IMR-90 (cell line): ENCODE measurements around the gene ZBTB48. TPM values are rescaled to one million over a fixed set of nuclear protein-coding genes. Genes with fewer than 3 reads are reported as not detected.

Experiments used
- ATAC-seq: fragments of 200-7000 bp; cut with Tn5 transposase; 2 replicates; pipeline ENCODE4 v1.9.1; 2020; ENCODE audit warnings: low read depth, mild to moderate bottlenecking, moderate library complexity
- BruUV-seq: library from RNA; stranded (reverse); fragments of 400-500 nt; replicated peaks from 2 replicates; lab custom pipeline; 2021; lab: Mats Ljungman, UMichigan
- CTCF ChIA-PET: fragments of 300-600 bp; formaldehyde crosslinking; extraction: SDS; loops from one replicate; lab custom pipeline; 2021; ENCODE audit warnings: antibody characterized with exemption; lab: Yijun Ruan, JAX
- POLR2A ChIA-PET: fragments of 300-600 bp; sonication (Branson Sonifier 250); formaldehyde crosslinking; loops from one replicate; lab custom pipeline; 2022; ENCODE audit warnings: antibody characterized with exemption; ENCODE audit not compliant: unreplicated experiment; lab: Charles Lee
- DNase-seq: peaks from one replicate; pipeline ENCODE4 v3.0.0; 2013
- H2AFZ ChIP-seq: replicated peaks from 2 replicates; pipeline ENCODE3; 2013; ENCODE audit warnings: low read length, mild to moderate bottlenecking; ENCODE audit not compliant: poor library complexity
- H2AK5ac ChIP-seq: 2 replicates; pipeline ENCODE4 v1.6.1; 2013; ENCODE audit warnings: low read depth, low read length, inconsistent platforms
- H2AK9ac ChIP-seq: replicated peaks from 2 replicates; pipeline ENCODE3; 2013; ENCODE audit warnings: mild to moderate bottlenecking, low read depth, low read length, moderate library complexity; ENCODE audit not compliant: poor library complexity
- H2BK120ac ChIP-seq: 2 replicates; pipeline ENCODE4 v1.6.1; 2013; ENCODE audit warnings: low read depth, low read length, inconsistent platforms
- H2BK15ac ChIP-seq: 3 replicates; pipeline ENCODE4 v1.6.1; 2013; ENCODE audit warnings: low read depth, low read length, inconsistent platforms
- H2BK20ac ChIP-seq: 2 replicates; pipeline ENCODE4 v1.6.1; 2013; ENCODE audit warnings: low read depth, mild to moderate bottlenecking, inconsistent platforms, low read length, moderate library complexity
- H2BK5ac ChIP-seq: 2 replicates; pipeline ENCODE4 v1.6.1; 2013; ENCODE audit warnings: mild to moderate bottlenecking, low read depth, low read length, inconsistent platforms; ENCODE audit not compliant: poor library complexity, severe bottlenecking
- H3K14ac ChIP-seq: replicated peaks from 2 replicates; pipeline ENCODE4 v1.6.1; 2013; ENCODE audit warnings: low read depth, low read length, inconsistent platforms
- H3K18ac ChIP-seq: 2 replicates; pipeline ENCODE4 v1.6.1; 2013; ENCODE audit warnings: low read depth, low read length, control low read depth
- H3K23ac ChIP-seq: 2 replicates; pipeline ENCODE4 v1.6.1; 2013; ENCODE audit warnings: low read depth, low read length, inconsistent platforms
- H3K27ac ChIP-seq: 2 replicates; pipeline ENCODE4 v1.5.1; 2013; ENCODE audit warnings: mild to moderate bottlenecking, control low read depth, low read length; ENCODE audit not compliant: insufficient read depth
- H3K27me3 ChIP-seq: 2 replicates; pipeline ENCODE4 v1.6.1; 2013; ENCODE audit warnings: low read length; ENCODE audit not compliant: control insufficient read depth, insufficient read depth
- H3K36me3 ChIP-seq: 2 replicates; pipeline ENCODE4 v1.6.1; 2013; ENCODE audit warnings: low read length, mixed read lengths; ENCODE audit not compliant: control insufficient read depth, insufficient read depth
- H3K4ac ChIP-seq: 2 replicates; pipeline ENCODE4 v1.6.1; 2013; ENCODE audit warnings: low read depth, low read length, inconsistent platforms
- H3K4me1 ChIP-seq: 2 replicates; pipeline ENCODE4 v1.6.1; 2013; ENCODE audit warnings: low read length, mixed read lengths; ENCODE audit not compliant: control insufficient read depth, insufficient read depth
- H3K4me2 ChIP-seq: 2 replicates; pipeline ENCODE4 v1.6.1; 2013; ENCODE audit warnings: low read depth, mild to moderate bottlenecking, control low read depth, low read length, moderate library complexity
- H3K4me3 ChIP-seq: 2 replicates; pipeline ENCODE4 v1.5.1; 2013; ENCODE audit warnings: low read depth, mild to moderate bottlenecking, control low read depth, low read length, moderate library complexity; ENCODE audit not compliant: insufficient read depth
- H3K56ac ChIP-seq: 2 replicates; pipeline ENCODE4 v1.6.1; 2013; ENCODE audit warnings: low read length, inconsistent platforms; ENCODE audit not compliant: insufficient read depth; ENCODE audit errors: extremely low read depth
- H3K79me1 ChIP-seq, 2 experiments: 2 replicates each; pipeline ENCODE4 v1.6.1; 2013; ENCODE audit warnings: low read length in 2 of 2, inconsistent platforms in 1 of 2, low read depth in 1 of 2
- H3K9ac ChIP-seq: 2 replicates; pipeline ENCODE4 v1.6.1; 2013; ENCODE audit warnings: low read depth, low read length, control low read depth
- H3K9me1 ChIP-seq: 2 replicates; pipeline ENCODE4 v1.6.1; 2013; ENCODE audit warnings: low read length, inconsistent platforms; ENCODE audit not compliant: insufficient read depth
- H3K9me3 ChIP-seq: 2 replicates; pipeline ENCODE4 v1.6.1; 2013; ENCODE audit warnings: low read length; ENCODE audit not compliant: control insufficient read depth, insufficient read depth
- H4K20me1 ChIP-seq: 2 replicates; pipeline ENCODE4 v1.6.1; 2013; ENCODE audit warnings: low read length, inconsistent platforms; ENCODE audit not compliant: insufficient read depth
- H4K5ac ChIP-seq: 2 replicates; pipeline ENCODE4 v1.6.1; 2013; ENCODE audit warnings: mild to moderate bottlenecking, low read depth, low read length, control low read depth
- H4K8ac ChIP-seq, 2 experiments: 2 replicates each; pipeline ENCODE4 v1.6.1; 2013; ENCODE audit warnings: low read depth in 2 of 2, low read length in 2 of 2, control low read depth in 1 of 2, inconsistent platforms in 1 of 2
- H4K91ac ChIP-seq: 2 replicates; pipeline ENCODE4 v1.6.1; 2013; ENCODE audit warnings: low read depth, low read length, inconsistent platforms; ENCODE audit not compliant: insufficient read depth
- CEBPB ChIP-seq: IDR thresholded peaks from 2 replicates; pipeline ENCODE4 v1.6.1; 2012; ENCODE audit warnings: low read depth, low read length, improper control_type of control experiment
- CHD1 ChIP-seq: IDR thresholded peaks from 2 replicates; pipeline ENCODE4 v1.6.1; 2012; ENCODE audit warnings: low read depth, low read length, improper control_type of control experiment
- FOS ChIP-seq: fragments of 150-350 bp; IDR thresholded peaks from 2 replicates; pipeline ENCODE4 v1.6.1; 2016; ENCODE audit warnings: low read depth, low read length
- MAFK ChIP-seq: IDR thresholded peaks from 2 replicates; pipeline ENCODE4 v1.6.1; 2012; ENCODE audit warnings: low read depth, low read length, improper control_type of control experiment
- MAZ ChIP-seq: IDR thresholded peaks from 2 replicates; pipeline ENCODE4 v1.6.1; 2012; ENCODE audit warnings: low read depth, mild to moderate bottlenecking, low read length, improper control_type of control experiment, moderate library complexity, borderline replicate concordance
- MXI1 ChIP-seq: IDR thresholded peaks from 2 replicates; pipeline ENCODE4 v1.6.1; 2012; ENCODE audit warnings: low read depth, mild to moderate bottlenecking, low read length, moderate library complexity, borderline replicate concordance
- RCOR1 ChIP-seq: IDR thresholded peaks from 2 replicates; pipeline ENCODE4 v1.6.1; 2012; ENCODE audit warnings: mild to moderate bottlenecking, low read length, improper control_type of control experiment; ENCODE audit not compliant: insufficient replicate concordance
- RFX5 ChIP-seq: IDR thresholded peaks from 2 replicates; pipeline ENCODE4 v1.8.0; 2012; ENCODE audit warnings: low read depth, mild to moderate bottlenecking, low read length, moderate library complexity
- SMC3 ChIP-seq: fragments of 150-350 bp; IDR thresholded peaks from 2 replicates; pipeline ENCODE4 v1.6.1; 2016; ENCODE audit warnings: low read depth, mild to moderate bottlenecking, antibody characterized with exemption, low read length, moderate library complexity
- USF2 ChIP-seq: fragments of 150-350 bp; IDR thresholded peaks from 2 replicates; pipeline ENCODE4 v1.6.1; 2017; ENCODE audit warnings: mild to moderate bottlenecking, antibody characterized with exemption, low read length, low read depth
- WGBS, 2 experiments: methylation state at CpG; one replicate each; pipeline versions ENCODE4 v1.1.5 to v1.1.7; 2013; ENCODE audit warnings: missing lambda C conversion rate in 2 of 2; ENCODE audit not compliant: insufficient read length in 1 of 2; ENCODE audit errors: extremely low coverage in 2 of 2; 5-methylcytosine and 5-hydroxymethylcytosine counted together
- dilution Hi-C: fragments of 300-500 bp; cut with HindIII; formaldehyde crosslinking; loops from one replicate; pipeline ENCODE4 v1.14.3; 2018; ENCODE audit warnings: low sequenced_read_pairs; ENCODE audit not compliant: unreplicated experiment
- in situ Hi-C: fragments of 300-500 bp; cut with MboI; formaldehyde crosslinking; loops from 3 replicates; pipeline ENCODE4 v1.14.3; 2019; ENCODE audit warnings: low sequenced_read_pairs, inconsistent platforms, mixed read lengths
- intact Hi-C: fragments of 100-400 bp; cut with micrococcal nuclease; formaldehyde crosslinking; loops from 2 replicates; pipeline ENCODE4 v1.10.0; 2022
- polyA plus RNA-seq, 3 experiments: library from polyadenylated mRNA; depleted of rRNA; stranded (reverse); fragments of >200 nt; gene quantifications; 2 replicates each; pipeline ENCODE4 v1.2.3, GENCODE V29; 2012; ENCODE audit warnings: low replicate concordance in 1 of 3
- total RNA-seq: library from RNA; depleted of rRNA; stranded (reverse); fragments of >200 nt; gene quantifications from 2 replicates; pipeline ENCODE4 v1.2.3, GENCODE V29; 2012

Gene ZBTB48
- total and polyA plus RNA-seq, 2 of the 4 experiments (the other 2 are of a cell fraction), result 9.3 to 17.5 TPM

DNA sequence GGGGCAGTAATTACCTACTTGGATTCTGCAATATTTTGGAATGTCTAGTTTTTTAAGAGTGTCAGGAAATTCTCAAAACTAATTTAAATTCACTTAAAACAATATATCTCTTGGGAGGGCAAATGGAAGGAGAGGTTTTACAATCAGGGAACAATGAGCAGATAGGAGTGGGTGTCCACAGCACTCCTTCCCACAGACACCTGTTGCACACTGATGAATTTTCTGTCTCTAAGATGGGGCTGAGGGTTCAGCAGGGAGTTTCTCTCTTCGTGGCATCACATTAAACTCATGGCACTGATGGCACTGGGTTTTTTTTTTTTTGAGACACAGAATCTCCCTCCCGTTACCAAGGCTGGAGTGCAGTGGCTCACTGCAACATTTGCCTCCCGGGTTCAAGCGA, 39.3 kb downstream of the ZBTB48 start:
- H3K4me3 ChIP-seq, result no peak overlapping the region
- no peak overlapping the region for H2AK5ac ChIP-seq
- H2BK120ac ChIP-seq, result no peak overlapping the region
- H3K56ac ChIP-seq, result no peak overlapping the region
- no peak overlapping the region for H4K91ac ChIP-seq
- H3K9me1 ChIP-seq, result no peaks in the 10 kb centered on the region; the same call in 1 of the 2 replicates
- TF ChIP-seq CHD1 (no peak), MAZ (no peak), MXI1 (no peak), CEBPB (no peak), MAFK (no peak), RCOR1 (no peak), USF2 (no peak), RFX5 (no peak), SMC3 (no peak), FOS (no peak)
- H3K9me3 ChIP-seq, result no peaks in the 10 kb centered on the region
- intact Hi-C loops (no loop called here), dilution Hi-C loops (no loop called here), in situ Hi-C loops (no loop called here)
- H3K4ac ChIP-seq, result no peak overlapping the region
- H2BK15ac ChIP-seq, result no peak overlapping the region
- H2AK9ac ChIP-seq, result no peak overlapping the region
- H3K4me2 ChIP-seq, result no peak overlapping the region
- ChIA-PET POLR2A (no interaction called here), CTCF (no interaction called here)
- H4K8ac ChIP-seq, result no peak overlapping the region
- peaks cover 61% of the 10 kb centered on the region for H4K20me1 ChIP-seq
- H3K23ac ChIP-seq, result no peak overlapping the region
- H2BK5ac ChIP-seq, result no peak overlapping the region
- no CpG with 5 or more reads among the region's 4 CpGs for WGBS, 2 experiments
- no peak overlapping the region for H4K5ac ChIP-seq
- no peaks in the 10 kb centered on the region for H3K27me3 ChIP-seq
- H2BK20ac ChIP-seq, result no peak overlapping the region
- no peak overlapping the region for H2AFZ ChIP-seq
- BruUV-seq, result no TSS peak
- no peak overlapping the region for H3K9ac ChIP-seq
- no peak overlapping the region for H3K27ac ChIP-seq
- peaks cover 49% of the 10 kb centered on the region for H3K36me3 ChIP-seq
- no peak overlapping the region for H3K18ac ChIP-seq
- no peak for ATAC-seq
- peaks cover 3% of the 10 kb centered on the region; the same call in 1 of the 2 replicates for H3K4me1 ChIP-seq
- no peak overlapping the region for H3K14ac ChIP-seq
- DNase-seq, result no peak
- H3K79me1 ChIP-seq, result peaks cover 30 to 70% of the 10 kb centered on the region in 2 experiments
